ENCODE measurements around the gene RPS27A. TPM values are rescaled to one million over a fixed set of nuclear protein-coding genes. Genes with fewer than 3 reads are reported as not detected.
"Not testable (repeated sequence)": the region's sequence is repeated elsewhere in the genome, so short reads cannot be mapped to it uniquely, and the experiment has no call there.

The RPS27A gene
- total and polyA plus RNA-seq, 9 of the 15 experiments (the other 6 are each of a cell fraction or from before 2014, with no cell fraction given): 1,383 to 3,282 (median 2,242) TPM

DNA sequence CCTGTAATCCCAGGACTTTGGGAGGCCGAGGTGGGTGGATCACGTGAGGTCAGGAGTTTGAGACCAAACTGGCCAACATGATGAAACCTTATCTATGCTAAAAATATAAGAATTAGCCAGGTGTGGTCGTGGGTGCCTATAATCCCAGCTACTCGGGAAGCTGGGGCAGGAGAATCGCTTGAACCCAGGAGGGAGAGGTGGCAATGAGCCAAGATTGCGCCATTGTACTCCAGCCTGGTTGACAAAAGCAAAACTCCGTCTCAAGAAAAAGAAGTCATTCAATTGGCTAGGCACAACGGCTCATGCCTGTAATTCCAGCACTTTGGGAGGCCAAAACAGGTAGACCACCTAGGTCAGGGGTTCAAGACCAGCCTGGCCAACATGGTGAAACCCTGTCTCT lies 9.1 kb downstream of the RPS27A start:
- BruUV-seq (replicated peaks); H3K9ac ChIP-seq (ENCODE audit: insufficient read depth in 1 of 2, low read depth in 2 of 2, low read length in 2 of 2); H3K4me2 ChIP-seq (ENCODE audit: insufficient read depth, low read length); H3K9me3 ChIP-seq (replicated peaks; ENCODE audit: control insufficient read depth, insufficient read depth, low read depth, low read length); H3K27me3 ChIP-seq (ENCODE audit: control insufficient read depth in 2 of 2, insufficient read depth in 2 of 2, low read length in 2 of 2); POLR2A ChIA-PET; H3K4me3 ChIP-seq; CTCF ChIA-PET (ENCODE audit: low intra/inter-chr PET ratio); H3K79me2 ChIP-seq (ENCODE audit: control insufficient read depth, insufficient read depth, low read length); DNase-seq (ENCODE audit: extremely low read depth in 1 of 4, low spot score in 3 of 4); H4K20me1 ChIP-seq (replicated peaks; ENCODE audit: control insufficient read depth, insufficient read depth, low read length); H2AFZ ChIP-seq (ENCODE audit: low read depth, low read length); in situ Hi-C loops (cut with MboI); FAIRE-seq; ATAC-seq; H3K27ac ChIP-seq (ENCODE audit: extremely low read depth, low read depth, low read length); H3K4me1 ChIP-seq (replicated peaks in 1 of 2; ENCODE audit: control insufficient read depth in 2 of 2, insufficient read depth in 2 of 2, low read length in 2 of 2); H3K9me1 ChIP-seq (ENCODE audit: control insufficient read depth, insufficient read depth, low read length); intact Hi-C loops (cut with micrococcal nuclease); TF ChIP-seq CEBPG (CRISPR knock-in tag; IDR thresholded peaks at IDR 0.05): not testable (repeated sequence)
- TF ChIP-seq NFIC (IDR thresholded peaks at IDR 0.05): peak; percentile 86
- 0 out of 2 replicates have a peak, but pooled peaks have one; percentile 33 for TF ChIP-seq CXXC5 (CRISPR knock-in tag; IDR thresholded peaks at IDR 0.05)
- TF ChIP-seq, protein P1, sequence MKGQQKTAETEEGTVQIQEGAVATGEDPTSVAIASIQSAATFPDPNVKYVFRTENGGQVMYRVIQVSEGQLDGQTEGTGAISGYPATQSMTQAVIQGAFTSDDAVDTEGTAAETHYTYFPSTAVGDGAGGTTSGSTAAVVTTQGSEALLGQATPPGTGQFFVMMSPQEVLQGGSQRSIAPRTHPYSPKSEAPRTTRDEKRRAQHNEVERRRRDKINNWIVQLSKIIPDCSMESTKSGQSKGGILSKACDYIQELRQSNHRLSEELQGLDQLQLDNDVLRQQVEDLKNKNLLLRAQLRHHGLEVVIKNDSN (CRISPR knock-in tag; IDR thresholded peaks at IDR 0.05): peak; percentile 53
- TF ChIP-seq RAD51 (IDR thresholded peaks at IDR 0.05; ENCODE audit: borderline replicate concordance, low read depth): peak; percentile 24; the same call in 1 of the 2 replicates
- 0 out of 2 replicates have a peak, but pooled peaks have one; percentile 18 for TF ChIP-seq BHLHE40 (IDR thresholded peaks at IDR 0.05; ENCODE audit: low read length)
- TF ChIP-seq SMAD4 (CRISPR knock-in tag; conservative IDR thresholded peaks at IDR 0.05): 0 out of 2 replicates have a peak, but pooled peaks have one; percentile 24
- TF ChIP-seq, protein P2, sequence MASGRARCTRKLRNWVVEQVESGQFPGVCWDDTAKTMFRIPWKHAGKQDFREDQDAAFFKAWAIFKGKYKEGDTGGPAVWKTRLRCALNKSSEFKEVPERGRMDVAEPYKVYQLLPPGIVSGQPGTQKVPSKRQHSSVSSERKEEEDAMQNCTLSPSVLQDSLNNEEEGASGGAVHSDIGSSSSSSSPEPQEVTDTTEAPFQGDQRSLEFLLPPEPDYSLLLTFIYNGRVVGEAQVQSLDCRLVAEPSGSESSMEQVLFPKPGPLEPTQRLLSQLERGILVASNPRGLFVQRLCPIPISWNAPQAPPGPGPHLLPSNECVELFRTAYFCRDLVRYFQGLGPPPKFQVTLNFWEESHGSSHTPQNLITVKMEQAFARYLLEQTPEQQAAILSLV (tag; IDR thresholded peaks at IDR 0.05): 0 out of 2 replicates have a peak, but pooled peaks have one; percentile 21
- peak; percentile 75; the same call in 1 of the 2 replicates for TF ChIP-seq CEBPB (tag; IDR thresholded peaks at IDR 0.05)
- peak; percentile 16; the same call in 1 of the 2 replicates for TF ChIP-seq TCF3 (CRISPR knock-in tag; IDR thresholded peaks at IDR 0.05)
- peak in 1 of 2 experiments; percentile 45; a peak in 1 of 4 replicates for TF ChIP-seq CEBPG (tag; conservative IDR thresholded peaks at IDR 0.05 in 1 of 2, IDR thresholded peaks at IDR 0.05 in 1 of 2)
- 64% methylated on average over 7 of the region's 8 CpGs for WGBS (ENCODE audit: insufficient coverage, low coverage, missing lambda C conversion rate)
- peaks cover 78% of the 10 kb centered on the region for H3K36me3 ChIP-seq (ENCODE audit: control insufficient read depth, insufficient read depth, low read length)
